HEK293 (cell line): ENCODE results near the gene STIM1.

Experiments used
- CTCF ChIA-PET: fragments of 350-600 bp; formaldehyde crosslinking; extraction: SDS; loops from one replicate; lab custom pipeline; 2021; ENCODE audit warnings: antibody characterized with exemption; lab: Yijun Ruan, JAX
- POLR2A ChIA-PET: fragments of 300-600 bp; formaldehyde crosslinking; extraction: SDS; loops from one replicate; lab custom pipeline; 2020; ENCODE audit warnings: antibody characterized with exemption, inconsistent platforms; lab: Yijun Ruan, JAX
- H3K27ac ChIP-seq: fragments of 200-500 bp; sonication (Bioruptor generic); 2 replicates; pipeline ENCODE4 v1.5.1; 2014; ENCODE audit warnings: low read depth, low read length, control low read depth, inconsistent platforms; ENCODE audit errors: extremely low read depth
- H3K36me3 ChIP-seq, 2 experiments: fragments of 200-500 bp in 1 of 2; sonication (Bioruptor generic) in 1 of 2; 1 replicate in 1 of 2; 2 replicates in 1 of 2; pipeline ENCODE4 v1.5.1; 2014 to 2017; ENCODE audit warnings: inconsistent platforms in 2 of 2, low read length in 2 of 2; ENCODE audit not compliant: control insufficient read depth in 2 of 2, insufficient read depth in 1 of 2
- H3K4me1 ChIP-seq: fragments of 200-500 bp; sonication (Bioruptor generic); 2 replicates; pipeline ENCODE4 v1.5.1; 2014; ENCODE audit warnings: mild to moderate bottlenecking, low read length, inconsistent platforms; ENCODE audit not compliant: control insufficient read depth, insufficient read depth
- H3K4me3 ChIP-seq: 2 replicates; pipeline ENCODE4 v1.5.1; 2011; ENCODE audit warnings: low read depth, mild to moderate bottlenecking, control low read depth, low read length, moderate library complexity
- H3K9me3 ChIP-seq: fragments of 200-500 bp; sonication (Bioruptor generic); 2 replicates; pipeline ENCODE4 v1.5.1; 2014; ENCODE audit warnings: low read depth, low read length, inconsistent platforms; ENCODE audit not compliant: control insufficient read depth, insufficient read depth
- IKZF3 ChIP-seq: fragments of 450-650 bp; IDR thresholded peaks from 2 replicates; pipeline ENCODE4 v1.5.0; 2018; ENCODE audit warnings: missing biosample characterization, mild to moderate bottlenecking, missing genetic modification characterization, moderate library complexity
- ZFP37 ChIP-seq: fragments of 450-650 bp; formaldehyde crosslinking; IDR thresholded peaks from 2 replicates; pipeline ENCODE4 v1.5.1; 2016; ENCODE audit warnings: missing biosample characterization, missing genetic modification characterization
- ZNF10 ChIP-seq: fragments of 450-650 bp; formaldehyde crosslinking; IDR thresholded peaks from 2 replicates; pipeline ENCODE4 v1.5.1; 2017; ENCODE audit warnings: missing biosample characterization, missing genetic modification characterization
- ZNF19 ChIP-seq: fragments of 450-650 bp; formaldehyde crosslinking; IDR thresholded peaks from 2 replicates; pipeline ENCODE4; 2016; ENCODE audit warnings: missing biosample characterization, missing genetic modification characterization, low read depth
- ZNF23 ChIP-seq: fragments of 450-650 bp; formaldehyde crosslinking; IDR thresholded peaks from 2 replicates; pipeline ENCODE4 v1.5.1; 2016; ENCODE audit warnings: missing biosample characterization, missing genetic modification characterization, borderline replicate concordance
- ZNF311 ChIP-seq: fragments of 450-650 bp; formaldehyde crosslinking; IDR thresholded peaks from 2 replicates; pipeline ENCODE4 v1.5.1; 2017; ENCODE audit warnings: missing biosample characterization, missing genetic modification characterization, borderline replicate concordance
- ZNF366 ChIP-seq: fragments of 450-650 bp; formaldehyde crosslinking; conservative IDR thresholded peaks from 2 replicates; pipeline ENCODE4 v1.5.1; 2016; ENCODE audit warnings: missing biosample characterization, missing genetic modification characterization
- ZNF555 ChIP-seq: fragments of 450-650 bp; formaldehyde crosslinking; conservative IDR thresholded peaks from 2 replicates; pipeline ENCODE4 v1.5.1; 2017; ENCODE audit warnings: missing biosample characterization, mild to moderate bottlenecking, missing genetic modification characterization, inconsistent platforms
- TF ChIP-seq, protein P1 (sequence below): fragments of 450-650 bp; formaldehyde crosslinking; IDR thresholded peaks from 2 replicates; pipeline ENCODE4 v1.5.1; 2017; ENCODE audit warnings: missing biosample characterization, missing genetic modification characterization
- TF ChIP-seq, protein P2 (sequence below): fragments of 450-650 bp; formaldehyde crosslinking; IDR thresholded peaks from 2 replicates; pipeline ENCODE4 v1.5.1; 2016; ENCODE audit warnings: missing biosample characterization, missing genetic modification characterization, low read depth
- TF ChIP-seq, protein P3 (sequence below): fragments of 450-650 bp; formaldehyde crosslinking; IDR thresholded peaks from 2 replicates; pipeline ENCODE4 v1.5.1; 2016; ENCODE audit warnings: missing biosample characterization, missing genetic modification characterization
- TF ChIP-seq, protein P4 (sequence below): fragments of 450-650 bp; formaldehyde crosslinking; IDR thresholded peaks from 2 replicates; pipeline ENCODE4 v1.5.1; 2016; ENCODE audit warnings: missing biosample characterization, missing genetic modification characterization
- TF ChIP-seq, protein P5 (sequence below): fragments of 450-650 bp; formaldehyde crosslinking; IDR thresholded peaks from 2 replicates; pipeline ENCODE4 v1.5.1; 2016; ENCODE audit warnings: missing biosample characterization, missing genetic modification characterization, low read depth

STIM1 gene

DNA sequence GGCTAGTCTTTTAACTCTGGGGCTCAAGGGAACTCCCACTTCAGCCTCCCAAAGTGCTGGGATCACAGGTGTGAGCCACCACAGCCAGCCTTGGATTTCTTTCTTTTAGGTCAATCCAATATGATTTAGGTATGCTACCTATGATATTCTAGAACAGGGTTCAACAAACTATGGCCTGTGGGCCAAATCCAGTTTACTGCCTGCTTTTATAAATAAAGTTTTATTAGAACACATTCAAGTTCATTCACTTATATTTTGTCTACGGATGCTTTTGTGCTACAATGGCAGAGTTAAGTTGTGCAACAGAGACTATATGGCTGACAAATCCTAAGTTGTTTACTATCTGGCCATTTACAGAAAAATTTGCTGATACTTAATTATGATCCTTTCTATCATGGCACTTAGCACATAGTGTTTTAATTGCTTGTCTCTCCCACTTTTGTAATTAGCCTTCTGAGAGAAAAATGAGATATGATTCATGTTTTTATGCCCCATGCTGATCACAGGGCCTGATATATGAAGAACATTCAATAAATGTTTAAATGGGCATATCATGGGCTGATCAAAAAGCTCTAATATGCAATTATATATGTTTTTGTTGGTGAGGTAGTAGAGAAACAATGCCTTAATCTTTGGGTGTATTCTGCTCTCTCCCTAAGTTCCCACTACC is 109.6 kb downstream of the STIM1 start (continued):
- no peak for TF ChIP-seq ZNF10 (tag by site-specific recombination)
- TF ChIP-seq ZNF19 = no peak
- no peak for TF ChIP-seq ZNF23 (tag by site-specific recombination)

DNA sequence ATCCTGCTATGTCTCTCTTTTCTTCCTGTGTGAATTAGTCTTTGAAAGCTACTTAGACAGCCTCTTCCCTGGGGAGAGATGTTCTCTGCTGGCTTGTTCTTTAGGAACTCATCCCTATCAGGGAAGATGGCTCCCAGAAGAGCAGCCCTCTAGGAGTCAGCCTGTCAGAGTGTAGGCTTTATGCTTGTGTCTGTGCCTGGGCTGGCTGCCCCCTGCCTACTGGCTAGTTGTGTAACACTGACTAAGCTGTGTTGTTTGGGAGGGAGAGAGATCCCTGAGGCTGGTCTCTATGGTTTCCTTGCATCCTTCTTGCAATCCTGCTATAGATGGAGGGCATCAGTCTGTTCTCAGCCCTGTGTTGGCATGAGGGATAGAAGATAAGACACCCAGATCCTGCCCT is 112.2 kb downstream of the STIM1 start:
- no peaks in the 10 kb centered on the region for H3K9me3 ChIP-seq
- ChIA-PET POLR2A (no interaction called here), CTCF (interaction anchor here (0.5 to 2.5 kb wide), 2 partner anchors 118 to 967 kb away, joined by 3 to 9 read pairs; no protein-coding TSS in a partner anchor)
- no peaks in the 10 kb centered on the region for H3K4me1 ChIP-seq
- TF ChIP-seq ZNF366 (no peak), IKZF3 (no peak), ZFP37 (tag by site-specific recombination) (no peak), ZNF311 (no peak), ZNF555 (tag by site-specific recombination) (no peak)
- TF ChIP-seq, protein P1, sequence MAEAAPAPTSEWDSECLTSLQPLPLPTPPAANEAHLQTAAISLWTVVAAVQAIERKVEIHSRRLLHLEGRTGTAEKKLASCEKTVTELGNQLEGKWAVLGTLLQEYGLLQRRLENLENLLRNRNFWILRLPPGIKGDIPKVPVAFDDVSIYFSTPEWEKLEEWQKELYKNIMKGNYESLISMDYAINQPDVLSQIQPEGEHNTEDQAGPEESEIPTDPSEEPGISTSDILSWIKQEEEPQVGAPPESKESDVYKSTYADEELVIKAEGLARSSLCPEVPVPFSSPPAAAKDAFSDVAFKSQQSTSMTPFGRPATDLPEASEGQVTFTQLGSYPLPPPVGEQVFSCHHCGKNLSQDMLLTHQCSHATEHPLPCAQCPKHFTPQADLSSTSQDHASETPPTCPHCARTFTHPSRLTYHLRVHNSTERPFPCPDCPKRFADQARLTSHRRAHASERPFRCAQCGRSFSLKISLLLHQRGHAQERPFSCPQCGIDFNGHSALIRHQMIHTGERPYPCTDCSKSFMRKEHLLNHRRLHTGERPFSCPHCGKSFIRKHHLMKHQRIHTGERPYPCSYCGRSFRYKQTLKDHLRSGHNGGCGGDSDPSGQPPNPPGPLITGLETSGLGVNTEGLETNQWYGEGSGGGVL (tag by site-specific recombination) = no peak
- TF ChIP-seq, protein P2, sequence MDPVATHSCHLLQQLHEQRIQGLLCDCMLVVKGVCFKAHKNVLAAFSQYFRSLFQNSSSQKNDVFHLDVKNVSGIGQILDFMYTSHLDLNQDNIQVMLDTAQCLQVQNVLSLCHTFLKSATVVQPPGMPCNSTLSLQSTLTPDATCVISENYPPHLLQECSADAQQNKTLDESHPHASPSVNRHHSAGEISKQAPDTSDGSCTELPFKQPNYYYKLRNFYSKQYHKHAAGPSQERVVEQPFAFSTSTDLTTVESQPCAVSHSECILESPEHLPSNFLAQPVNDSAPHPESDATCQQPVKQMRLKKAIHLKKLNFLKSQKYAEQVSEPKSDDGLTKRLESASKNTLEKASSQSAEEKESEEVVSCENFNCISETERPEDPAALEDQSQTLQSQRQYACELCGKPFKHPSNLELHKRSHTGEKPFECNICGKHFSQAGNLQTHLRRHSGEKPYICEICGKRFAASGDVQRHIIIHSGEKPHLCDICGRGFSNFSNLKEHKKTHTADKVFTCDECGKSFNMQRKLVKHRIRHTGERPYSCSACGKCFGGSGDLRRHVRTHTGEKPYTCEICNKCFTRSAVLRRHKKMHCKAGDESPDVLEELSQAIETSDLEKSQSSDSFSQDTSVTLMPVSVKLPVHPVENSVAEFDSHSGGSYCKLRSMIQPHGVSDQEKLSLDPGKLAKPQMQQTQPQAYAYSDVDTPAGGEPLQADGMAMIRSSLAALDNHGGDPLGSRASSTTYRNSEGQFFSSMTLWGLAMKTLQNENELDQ = no peak
- TF ChIP-seq, protein P3, sequence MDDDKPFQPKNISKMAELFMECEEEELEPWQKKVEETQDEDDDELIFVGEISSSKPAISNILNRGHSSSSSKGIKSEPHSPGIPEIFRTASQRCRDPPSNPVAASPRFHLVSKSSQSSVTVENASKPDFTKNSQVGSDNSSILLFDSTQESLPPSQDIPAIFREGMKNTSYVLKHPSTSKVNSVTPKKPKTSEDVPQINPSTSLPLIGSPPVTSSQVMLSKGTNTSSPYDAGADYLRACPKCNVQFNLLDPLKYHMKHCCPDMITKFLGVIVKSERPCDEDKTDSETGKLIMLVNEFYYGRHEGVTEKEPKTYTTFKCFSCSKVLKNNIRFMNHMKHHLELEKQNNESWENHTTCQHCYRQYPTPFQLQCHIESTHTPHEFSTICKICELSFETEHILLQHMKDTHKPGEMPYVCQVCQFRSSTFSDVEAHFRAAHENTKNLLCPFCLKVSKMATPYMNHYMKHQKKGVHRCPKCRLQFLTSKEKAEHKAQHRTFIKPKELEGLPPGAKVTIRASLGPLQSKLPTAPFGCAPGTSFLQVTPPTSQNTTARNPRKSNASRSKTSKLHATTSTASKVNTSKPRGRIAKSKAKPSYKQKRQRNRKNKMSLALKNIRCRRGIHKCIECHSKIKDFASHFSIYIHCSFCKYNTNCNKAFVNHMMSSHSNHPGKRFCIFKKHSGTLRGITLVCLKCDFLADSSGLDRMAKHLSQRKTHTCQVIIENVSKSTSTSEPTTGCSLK (tag by site-specific recombination) = no peak
- TF ChIP-seq, protein P4, sequence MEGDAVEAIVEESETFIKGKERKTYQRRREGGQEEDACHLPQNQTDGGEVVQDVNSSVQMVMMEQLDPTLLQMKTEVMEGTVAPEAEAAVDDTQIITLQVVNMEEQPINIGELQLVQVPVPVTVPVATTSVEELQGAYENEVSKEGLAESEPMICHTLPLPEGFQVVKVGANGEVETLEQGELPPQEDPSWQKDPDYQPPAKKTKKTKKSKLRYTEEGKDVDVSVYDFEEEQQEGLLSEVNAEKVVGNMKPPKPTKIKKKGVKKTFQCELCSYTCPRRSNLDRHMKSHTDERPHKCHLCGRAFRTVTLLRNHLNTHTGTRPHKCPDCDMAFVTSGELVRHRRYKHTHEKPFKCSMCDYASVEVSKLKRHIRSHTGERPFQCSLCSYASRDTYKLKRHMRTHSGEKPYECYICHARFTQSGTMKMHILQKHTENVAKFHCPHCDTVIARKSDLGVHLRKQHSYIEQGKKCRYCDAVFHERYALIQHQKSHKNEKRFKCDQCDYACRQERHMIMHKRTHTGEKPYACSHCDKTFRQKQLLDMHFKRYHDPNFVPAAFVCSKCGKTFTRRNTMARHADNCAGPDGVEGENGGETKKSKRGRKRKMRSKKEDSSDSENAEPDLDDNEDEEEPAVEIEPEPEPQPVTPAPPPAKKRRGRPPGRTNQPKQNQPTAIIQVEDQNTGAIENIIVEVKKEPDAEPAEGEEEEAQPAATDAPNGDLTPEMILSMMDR = no peak
- TF ChIP-seq, protein P5, sequence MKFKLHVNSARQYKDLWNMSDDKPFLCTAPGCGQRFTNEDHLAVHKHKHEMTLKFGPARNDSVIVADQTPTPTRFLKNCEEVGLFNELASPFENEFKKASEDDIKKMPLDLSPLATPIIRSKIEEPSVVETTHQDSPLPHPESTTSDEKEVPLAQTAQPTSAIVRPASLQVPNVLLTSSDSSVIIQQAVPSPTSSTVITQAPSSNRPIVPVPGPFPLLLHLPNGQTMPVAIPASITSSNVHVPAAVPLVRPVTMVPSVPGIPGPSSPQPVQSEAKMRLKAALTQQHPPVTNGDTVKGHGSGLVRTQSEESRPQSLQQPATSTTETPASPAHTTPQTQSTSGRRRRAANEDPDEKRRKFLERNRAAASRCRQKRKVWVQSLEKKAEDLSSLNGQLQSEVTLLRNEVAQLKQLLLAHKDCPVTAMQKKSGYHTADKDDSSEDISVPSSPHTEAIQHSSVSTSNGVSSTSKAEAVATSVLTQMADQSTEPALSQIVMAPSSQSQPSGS = no peak
- no peak overlapping the region for H3K4me3 ChIP-seq
- H3K27ac ChIP-seq = no peak overlapping the region
- H3K36me3 ChIP-seq = peaks cover 0 to 11% of the 10 kb centered on the region in 2 experiments; a peak in 1 of 3 replicates
